WTC11 (cell line): Measurements from ENCODE around the gene IQCF5. TPM values are rescaled to one million over a fixed set of nuclear protein-coding genes. Genes with fewer than 3 reads are reported as not detected.

Experiments
- ATAC-seq: fragments of 200-7000 bp; cut with Tn5 transposase; 2 replicates; pipeline ENCODE4 v1.10.0; 2021; ENCODE audit warnings: mild to moderate bottlenecking, moderate library complexity
- CTCF ChIA-PET: fragments of 300-600 bp; sonication (Branson Sonifier 250); formaldehyde crosslinking; loops from one replicate; lab custom pipeline; 2021; ENCODE audit warnings: antibody characterized with exemption; lab: Charles Lee
- POLR2A ChIA-PET: fragments of 350-600 bp; sonication (Branson Sonifier 250); formaldehyde crosslinking; loops from one replicate; lab custom pipeline; 2021; ENCODE audit warnings: antibody characterized with exemption; lab: Charles Lee
- DNase-seq: peaks from one replicate; pipeline ENCODE4 v3.0.0; 2021; ENCODE audit warnings: low spot score
- H3K27ac Mint-ChIP-seq: 2 replicates; pipeline ENCODE4 v1.8.0; 2021; ENCODE audit warnings: mixed read lengths
- H3K27me3 Mint-ChIP-seq: 2 replicates; pipeline ENCODE4 v1.8.0; 2021; ENCODE audit warnings: low read depth, mild to moderate bottlenecking, moderate library complexity, mixed read lengths
- H3K36me3 Mint-ChIP-seq: 2 replicates; pipeline ENCODE4 v1.8.0; 2021; ENCODE audit warnings: mixed read lengths
- H3K4me1 Mint-ChIP-seq: 2 replicates; pipeline ENCODE4 v1.8.0; 2022; ENCODE audit warnings: mixed read lengths
- H3K4me3 Mint-ChIP-seq: 2 replicates; pipeline ENCODE4 v1.8.0; 2021; ENCODE audit warnings: mild to moderate bottlenecking, moderate library complexity, mixed read lengths
- H3K9me3 Mint-ChIP-seq: 2 replicates; pipeline ENCODE4 v1.8.0; 2021; ENCODE audit warnings: mixed read lengths
- ETV6 ChIP-seq: sonication (generic); formaldehyde crosslinking; IDR thresholded peaks from 2 replicates; pipeline ENCODE4 v1.8.1; 2022; ENCODE audit warnings: mild to moderate bottlenecking, missing genetic modification reagents
- OVOL2 ChIP-seq: fragments of 250-450 bp; sonication (Bioruptor Pico); IDR thresholded peaks from 2 replicates; pipeline ENCODE4 v1.9.0; 2021; ENCODE audit warnings: mild to moderate bottlenecking, borderline replicate concordance
- PRRX2 ChIP-seq: fragments of 250-450 bp; sonication (Bioruptor Pico); IDR thresholded peaks from 2 replicates; pipeline ENCODE4 v1.8.0; 2021; ENCODE audit warnings: mild to moderate bottlenecking
- ZNF671 ChIP-seq: fragments of 250-450 bp; sonication (Bioruptor Pico); IDR thresholded peaks from 2 replicates; pipeline ENCODE4 v1.8.0; 2021; ENCODE audit warnings: mild to moderate bottlenecking
- total RNA-seq: library from RNA; stranded (reverse); gene quantifications from 3 replicates; pipeline ENCODE4 v1.2.3, GENCODE V29; 2021

The IQCF5 gene
- total RNA-seq, 1 experiment from 2014 or later, result not detected

GRCh38 chr3:51828297-51828696 is 47.1 kb downstream of the IQCF5 start:
- H3K36me3 Mint-ChIP-seq, result peaks cover 17% of the 10 kb centered on the region
- CTCF ChIA-PET, result interaction anchor here (1.7 kb wide), 1 partner anchor 9 kb away, joined by 12 read pairs; no protein-coding TSS in a partner anchor
- TF ChIP-seq ZNF671 (CRISPR knock-in tag), result no peak
- no peak for TF ChIP-seq OVOL2
- TF ChIP-seq PRRX2 (CRISPR knock-in tag), result no peak
- TF ChIP-seq ETV6 (CRISPR knock-in tag), result no peak

More at GRCh38 chr3:51828297-51828696, 47.1 kb downstream of the IQCF5 start:
- Mint-ChIP-seq H3K9me3 (peaks cover 36% of the 10 kb centered on the region), H3K4me1 (peaks cover 3% of the 10 kb centered on the region; the same call in 1 of the 2 replicates), H3K4me3 (no peak overlapping the region), H3K27me3 (peaks cover 5% of the 10 kb centered on the region), H3K27ac (no peak overlapping the region)
- no peak for ATAC-seq
- POLR2A ChIA-PET, result no interaction called here
- no peak for DNase-seq

Other genes starting within 250 kb of the IQCF5 start
- gene TEX264, start 204.3 kb downstream of the IQCF5 start, total RNA-seq, result 11.8 to 17.5 TPM (median 17.5 TPM) in 3 replicates
- gene GRM2, start 168.5 kb downstream of the IQCF5 start, total RNA-seq, result 2.8 to 4.1 TPM (median 3.7 TPM) in 3 replicates
- gene IQCF6, start 96.4 kb downstream of the IQCF5 start, total RNA-seq, result not detected in 3 replicates
- not detected in 3 replicates for gene IQCF2, start 14.0 kb downstream of the IQCF5 start, total RNA-seq
- gene IQCF1, start 27.8 kb upstream of the IQCF5 start, total RNA-seq, result not detected in 3 replicates
- gene RRP9, start 66.3 kb upstream of the IQCF5 start, total RNA-seq, result 47.0 to 49.9 TPM (median 49.4 TPM) in 3 replicates
- gene PARP3, start 66.8 kb upstream of the IQCF5 start, total RNA-seq, result 2.8 to 2.9 TPM (median 2.8 TPM) in 3 replicates
- 0.24 to 0.55 TPM (median 0.46 TPM) in 3 replicates for gene GPR62, start 79.8 kb upstream of the IQCF5 start, total RNA-seq
- 28.7 to 31.6 TPM (median 30.6 TPM) in 3 replicates for gene PCBP4, start 91.9 kb upstream of the IQCF5 start, total RNA-seq
- gene ABHD14B, start 98.4 kb upstream of the IQCF5 start, total RNA-seq, result 11.8 to 12.6 TPM (median 12.3 TPM) in 3 replicates
- gene ABHD14A, start 99.5 kb upstream of the IQCF5 start, total RNA-seq, result 3.8 to 5.9 TPM (median 4.5 TPM) in 3 replicates
- gene ACY1, start 107.9 kb upstream of the IQCF5 start, total RNA-seq, result 53.8 to 66.3 TPM (median 61.6 TPM) in 3 replicates
- 1,343 to 1,592 TPM (median 1,542 TPM) in 3 replicates for gene RPL29, start 120.3 kb upstream of the IQCF5 start, total RNA-seq
- gene DUSP7, start 181.0 kb upstream of the IQCF5 start, total RNA-seq, result 15.9 to 18.8 TPM (median 16.2 TPM) in 3 replicates